ENCODE data around the gene FOSL1.
A peak's percentile ranks its signal among the peaks of the same experiment; 100 is the strongest.
"Not testable (repeated sequence)": the region's sequence is repeated elsewhere in the genome, so short reads cannot be mapped to it uniquely, and the experiment has no call there.

The FOSL1 gene

DNA sequence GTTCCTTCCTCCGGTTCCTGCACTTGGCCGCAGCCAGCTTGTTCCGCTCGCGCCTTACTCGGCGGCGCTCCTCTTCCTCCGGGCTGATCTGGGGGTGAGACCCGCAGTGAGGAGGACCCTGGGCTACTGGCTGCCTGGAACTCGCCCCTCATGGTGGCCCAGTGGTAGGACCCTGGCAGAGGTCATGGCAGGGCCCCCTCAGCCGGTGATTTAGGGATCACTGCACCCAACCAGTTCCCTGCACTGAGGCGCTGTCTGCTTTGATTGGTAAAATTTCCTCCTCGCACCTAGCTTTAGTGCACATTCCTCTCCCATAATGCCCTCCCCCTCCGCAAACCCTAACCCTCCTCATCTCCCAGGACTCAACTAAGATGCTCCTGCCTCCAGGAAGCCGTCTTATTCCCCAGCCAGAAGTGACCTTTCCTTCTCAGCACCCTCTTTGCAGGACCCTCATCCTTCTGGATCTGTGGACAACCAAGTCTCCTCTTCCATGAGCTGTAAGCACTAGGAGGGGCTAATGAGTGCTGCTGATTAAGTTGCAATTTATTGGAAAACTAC, 6.1 kb downstream of the FOSL1 start:
- DNase-seq = no peak

DNA sequence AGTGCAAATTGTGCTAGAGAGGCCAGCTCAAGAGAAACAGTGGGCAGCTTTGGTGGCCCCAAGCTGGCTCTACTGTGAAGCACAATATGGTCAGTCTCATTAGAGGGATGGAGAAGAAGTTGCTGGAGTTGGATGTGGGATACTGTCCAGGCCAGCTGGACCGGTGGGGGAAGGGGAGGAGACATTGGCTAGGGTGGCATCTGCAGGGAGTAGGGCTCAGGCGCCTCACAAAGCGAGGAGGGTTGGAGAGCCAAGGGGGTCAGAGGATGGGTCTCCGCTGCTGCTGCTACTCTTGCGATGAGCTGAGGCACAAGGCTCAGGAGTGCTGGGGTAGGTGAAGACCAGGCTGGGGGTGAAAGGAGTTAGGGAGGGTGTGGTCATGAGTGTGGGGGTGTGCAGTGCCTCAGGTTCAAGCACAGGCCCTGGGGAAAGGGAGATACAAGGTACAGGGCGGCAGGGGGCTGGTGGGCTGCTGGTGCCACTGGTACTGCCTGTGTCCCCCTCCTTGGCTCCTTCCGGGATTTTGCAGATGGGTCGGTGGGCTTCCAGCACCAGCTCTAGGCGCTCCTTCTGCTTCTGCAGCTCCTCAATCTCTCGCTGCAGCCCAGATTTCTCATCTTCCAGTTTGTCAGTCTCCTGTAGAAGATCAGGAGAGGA, 7.4 kb downstream of the FOSL1 start:
- DNase-seq = no peak

DNA sequence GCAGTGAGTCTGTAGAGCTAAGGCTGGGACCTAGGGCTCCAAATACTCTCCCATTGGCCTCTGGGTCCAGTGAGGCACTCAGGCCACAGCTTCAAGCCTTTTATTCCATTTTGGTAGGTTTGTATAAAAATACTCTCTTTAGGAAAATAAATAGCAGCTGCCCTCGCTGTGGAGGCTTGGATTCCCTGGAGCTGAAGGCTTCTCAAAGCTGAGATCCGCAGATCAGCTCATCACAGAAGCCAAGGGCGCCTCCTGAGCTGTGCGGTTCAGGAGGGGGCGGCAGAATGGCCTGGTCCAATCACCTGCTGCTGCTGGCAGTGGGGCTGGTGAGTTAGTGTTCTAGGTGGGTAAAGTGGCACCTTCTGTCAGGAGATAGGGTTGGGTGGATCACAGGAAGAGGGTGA, 8.0 kb downstream of the FOSL1 start:
- DNase-seq = not testable (repeated sequence)

DNA sequence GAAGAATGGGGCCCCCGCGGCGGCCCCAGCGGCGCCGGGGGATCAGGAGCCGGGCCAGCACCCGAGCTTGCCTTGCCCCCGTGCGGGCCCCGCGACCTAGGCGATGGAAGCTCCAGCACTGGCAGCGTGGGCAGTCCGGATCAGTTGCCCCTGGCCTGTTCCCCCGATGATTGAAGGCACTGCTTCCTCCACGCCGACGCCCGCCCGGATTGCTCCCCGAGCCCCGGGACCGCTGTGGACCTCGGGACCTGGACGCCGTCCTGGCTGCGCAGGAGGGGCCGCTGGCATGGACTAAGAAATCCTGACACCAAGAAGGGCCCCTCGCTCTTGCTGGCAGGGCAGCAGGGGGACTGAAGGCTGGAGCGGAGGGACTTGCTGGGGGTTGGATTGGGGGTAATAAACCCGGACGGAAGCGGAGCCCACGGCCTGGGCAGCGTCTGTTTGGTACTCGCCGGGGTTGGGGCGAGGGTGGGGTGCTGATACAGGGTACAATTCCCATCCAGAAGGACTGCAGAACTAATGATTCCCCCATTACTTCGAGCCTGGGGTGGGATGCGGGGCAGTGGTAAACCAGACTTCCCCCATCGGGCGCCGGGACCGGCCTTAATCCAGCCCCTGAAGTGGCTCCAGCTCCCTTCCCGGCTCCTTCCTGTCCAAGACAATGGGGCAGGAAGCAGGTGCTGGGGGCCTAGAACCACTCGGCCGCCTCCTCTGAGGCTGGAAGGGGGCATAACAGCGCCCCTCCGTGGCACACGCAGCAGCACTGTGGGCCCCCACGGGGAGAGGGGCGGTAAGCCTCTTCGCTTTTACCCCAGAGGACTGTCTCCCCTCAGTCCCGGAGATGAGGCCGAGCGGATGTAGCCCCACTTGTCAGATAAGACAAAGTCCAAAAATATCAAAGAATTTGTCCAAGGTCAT, 8.7 kb downstream of the FOSL1 start:
- no peak for DNase-seq

DNA sequence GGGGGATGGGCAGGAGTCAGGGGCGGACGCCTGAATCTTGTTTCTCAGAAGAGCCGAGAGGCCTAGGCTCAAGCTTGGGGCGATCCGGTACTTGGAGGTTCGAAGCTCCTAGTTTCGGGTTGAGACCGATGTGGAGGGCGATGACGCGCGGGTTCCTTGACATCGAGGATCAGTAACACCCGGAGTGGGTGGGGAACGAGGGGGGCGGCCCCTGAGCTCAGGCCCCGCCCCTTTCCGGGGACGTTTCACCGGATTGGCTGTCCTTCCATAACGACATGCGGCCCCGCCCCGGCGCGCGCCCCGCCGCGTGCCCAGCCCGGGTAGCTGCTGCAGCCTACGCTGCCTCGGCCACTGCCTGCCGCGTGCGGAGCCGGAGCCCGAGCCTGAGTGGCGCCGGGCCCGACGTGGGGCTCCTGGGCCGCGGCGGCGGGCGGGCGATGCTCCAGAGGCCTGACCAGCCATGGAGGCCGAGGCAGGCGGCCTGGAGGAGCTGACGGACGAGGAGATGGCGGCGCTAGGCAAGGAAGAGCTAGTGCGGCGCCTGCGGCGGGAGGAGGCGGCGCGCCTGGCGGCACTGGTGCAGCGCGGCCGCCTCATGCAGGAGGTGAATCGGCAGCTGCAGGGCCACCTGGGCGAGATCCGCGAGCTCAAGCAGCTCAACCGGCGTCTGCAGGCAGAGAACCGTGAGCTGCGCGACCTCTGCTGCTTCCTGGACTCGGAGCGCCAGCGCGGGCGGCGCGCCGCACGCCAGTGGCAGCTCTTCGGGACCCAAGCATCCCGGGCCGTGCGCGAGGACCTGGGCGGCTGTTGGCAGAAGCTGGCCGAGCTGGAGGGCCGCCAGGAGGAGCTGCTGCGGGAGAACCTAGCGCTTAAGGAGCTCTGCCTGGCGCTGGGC, 9.6 kb downstream of the FOSL1 start, which contains the start of gene CCDC85B:
CCDC85B (plus strand) TSS at position 350 of the 895 bp plus-strand sequence; CDS start at position 461, 111 bp downstream.
- DNase-seq = peak; percentile 87

DNA sequence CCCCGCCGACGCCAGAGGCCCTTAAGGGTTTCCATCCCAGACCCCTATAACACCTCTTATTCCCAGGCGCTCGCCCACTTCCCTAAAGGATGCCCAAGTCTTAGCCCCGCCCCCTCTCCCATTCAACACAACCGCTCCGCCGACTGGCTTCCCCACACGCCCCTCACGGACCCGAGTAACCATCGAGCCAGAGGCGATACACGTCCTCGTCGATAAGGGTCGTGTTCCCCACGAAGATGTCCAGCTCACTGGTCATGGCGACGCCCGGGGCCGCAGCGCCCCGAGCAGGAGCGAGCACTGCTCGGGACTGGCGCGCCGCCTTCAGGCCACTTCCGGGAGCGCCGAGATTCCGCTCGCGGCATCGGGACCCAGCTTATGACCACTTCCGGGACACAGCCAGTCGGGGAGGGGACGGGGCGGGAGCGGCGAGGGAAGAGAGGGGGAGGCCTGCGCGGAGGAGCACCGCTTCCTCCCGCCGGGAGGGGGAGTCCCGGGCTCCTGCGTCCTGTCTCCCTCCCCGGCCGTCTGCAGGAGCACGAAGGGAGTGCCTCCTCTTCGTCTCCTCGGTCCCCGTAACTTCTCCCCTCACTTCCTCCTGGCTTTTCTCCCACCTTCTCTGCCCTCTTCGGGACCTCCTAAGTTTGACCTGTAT, 11.9 kb downstream of the FOSL1 start, which contains the start of gene FIBP:
FIBP (minus strand) TSS at position 309 of the 652 bp plus-strand sequence; CDS start at position 256, 53 bp downstream.
- DNase-seq = peak; percentile 89

DNA sequence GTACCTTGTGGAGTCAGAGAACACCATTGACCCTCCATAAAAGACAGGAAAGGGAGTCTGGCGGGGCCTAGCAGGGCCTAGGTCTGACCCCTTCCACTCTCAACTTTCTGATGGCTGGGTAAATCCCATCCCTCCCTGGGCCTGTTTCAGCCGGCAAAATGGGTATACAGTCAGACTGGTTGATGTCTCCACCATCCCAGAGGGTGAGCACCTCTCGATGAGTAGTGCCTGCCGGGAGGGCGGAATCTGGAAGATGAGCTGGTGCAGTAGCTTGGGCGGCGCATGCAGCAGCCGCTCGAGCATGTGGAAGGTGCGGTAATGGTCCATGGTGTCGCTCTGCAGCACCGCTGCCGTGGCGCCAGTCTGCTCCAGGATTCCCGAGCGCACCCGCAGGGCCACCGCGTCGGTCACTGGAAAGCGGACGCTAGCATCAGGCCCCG, 12.4 kb downstream of the FOSL1 start:
- DNase-seq = no peak

DNA sequence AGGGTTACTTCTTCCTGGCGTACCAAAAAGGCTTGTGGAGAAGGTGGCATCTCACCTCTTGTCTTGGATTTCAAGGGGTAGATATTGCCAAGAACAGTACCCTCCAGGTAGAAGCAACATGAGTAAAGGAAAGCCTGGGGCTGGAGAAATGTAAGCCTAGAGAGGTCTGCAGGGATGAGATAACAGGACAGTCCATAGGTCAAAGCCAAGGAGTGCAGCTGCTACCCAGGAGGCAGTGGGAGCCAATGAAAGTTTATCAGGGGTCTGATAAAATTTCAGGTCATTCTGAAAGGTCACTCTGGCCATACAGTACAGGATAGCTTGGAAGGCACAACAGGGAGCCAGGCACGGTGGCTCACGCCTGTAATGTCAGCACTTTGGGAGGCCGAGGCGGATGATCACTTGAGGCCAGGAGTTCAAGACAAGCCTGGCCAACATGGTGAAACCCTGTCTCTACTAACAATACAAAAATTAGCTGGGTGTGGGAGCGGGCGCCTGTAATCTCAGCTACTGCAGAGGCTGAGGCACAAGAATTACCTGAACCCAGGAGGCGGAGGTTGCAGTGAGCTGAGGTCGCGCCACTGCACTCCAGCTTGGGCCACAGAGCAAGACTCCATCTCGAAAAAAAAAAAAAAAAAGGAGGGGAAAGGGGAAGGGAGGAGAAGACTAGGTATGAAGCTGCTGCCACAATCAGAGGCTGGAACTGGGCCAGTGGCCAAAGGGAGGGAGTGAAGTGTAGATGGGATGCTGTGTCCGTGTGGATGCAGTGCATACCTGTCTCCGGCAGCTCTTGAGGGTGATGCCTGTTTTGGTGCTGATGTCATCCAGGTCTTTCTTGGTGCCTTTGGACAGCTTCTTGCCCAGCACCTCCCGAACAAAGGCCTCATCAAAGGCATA, 13.1 kb downstream of the FOSL1 start:
- DNase-seq = no peak

DNA sequence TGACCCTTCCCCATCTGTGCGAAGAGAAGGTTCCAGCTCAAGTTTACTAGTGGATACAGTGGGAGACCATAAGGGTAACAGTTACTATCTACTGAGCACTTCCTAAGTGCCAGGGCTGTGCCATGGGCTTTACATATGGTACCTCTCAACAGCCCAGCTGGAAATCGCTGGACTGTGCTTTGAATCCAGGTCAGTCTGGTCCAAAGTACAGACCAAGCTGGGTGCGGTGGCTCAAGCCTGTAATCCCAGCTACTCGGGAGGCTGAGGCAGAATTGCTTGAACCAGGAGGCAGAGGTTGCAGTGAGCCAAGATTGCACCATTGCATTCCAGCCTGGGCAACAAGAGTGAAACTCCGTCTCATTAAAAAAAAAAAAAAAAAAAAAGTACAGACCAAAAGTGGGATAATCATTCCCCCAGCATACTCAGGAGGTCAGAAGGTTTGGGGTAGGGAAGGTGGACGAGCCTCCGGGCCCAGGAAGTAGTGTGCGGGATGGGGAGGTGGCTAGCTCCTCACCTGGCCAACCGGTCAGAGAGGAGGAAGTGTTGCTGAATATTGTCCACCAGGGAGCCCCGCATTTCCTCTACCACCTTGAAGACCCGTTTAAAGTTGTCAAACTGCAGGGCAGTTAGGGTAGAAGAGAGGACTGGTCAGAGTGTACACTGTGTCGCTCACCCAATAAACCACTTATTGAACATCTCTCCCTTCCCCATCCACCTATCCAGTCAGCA, 14.2 kb downstream of the FOSL1 start:
- DNase-seq = no peak

DNA sequence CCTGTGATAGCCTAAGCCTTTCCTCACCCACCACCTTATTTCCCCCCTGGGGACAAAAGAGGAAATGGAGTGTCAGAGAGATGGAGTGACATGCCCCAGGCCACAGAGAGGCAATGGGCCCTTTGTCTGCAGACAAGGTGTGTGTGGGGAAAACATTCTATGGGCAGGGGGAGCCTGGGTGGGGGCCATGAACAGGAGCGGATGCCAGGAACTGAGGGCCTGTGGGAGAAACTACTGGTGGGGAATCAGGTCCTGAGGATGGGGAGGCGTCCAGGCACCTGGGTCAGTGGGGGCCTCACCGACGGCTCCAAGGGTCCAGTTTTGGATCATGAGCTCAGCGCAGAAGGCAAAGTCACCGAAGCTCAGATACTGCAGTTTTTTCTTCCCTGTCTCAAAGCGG, 15.0 kb downstream of the FOSL1 start:
- no peak for DNase-seq

DNA sequence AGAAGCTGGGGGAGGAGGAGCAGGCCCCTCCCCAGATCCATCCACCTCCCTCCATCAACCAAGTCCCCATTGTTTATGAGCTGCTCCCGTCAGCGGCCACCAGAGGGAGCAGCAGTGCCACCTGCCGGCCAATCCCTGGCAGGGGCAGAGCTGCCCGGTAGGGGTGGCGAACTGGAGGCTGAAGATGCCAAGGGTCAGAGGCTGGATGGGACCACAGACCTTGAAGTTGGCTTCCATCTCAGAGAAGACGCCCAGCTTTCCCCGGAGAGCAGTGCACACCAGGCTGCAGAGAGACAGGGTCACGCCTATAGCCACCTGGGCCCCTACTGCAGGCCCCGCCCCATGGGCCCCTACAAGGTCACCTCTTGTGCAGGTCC, 15.5 kb downstream of the FOSL1 start:
- no peak for DNase-seq

DNA sequence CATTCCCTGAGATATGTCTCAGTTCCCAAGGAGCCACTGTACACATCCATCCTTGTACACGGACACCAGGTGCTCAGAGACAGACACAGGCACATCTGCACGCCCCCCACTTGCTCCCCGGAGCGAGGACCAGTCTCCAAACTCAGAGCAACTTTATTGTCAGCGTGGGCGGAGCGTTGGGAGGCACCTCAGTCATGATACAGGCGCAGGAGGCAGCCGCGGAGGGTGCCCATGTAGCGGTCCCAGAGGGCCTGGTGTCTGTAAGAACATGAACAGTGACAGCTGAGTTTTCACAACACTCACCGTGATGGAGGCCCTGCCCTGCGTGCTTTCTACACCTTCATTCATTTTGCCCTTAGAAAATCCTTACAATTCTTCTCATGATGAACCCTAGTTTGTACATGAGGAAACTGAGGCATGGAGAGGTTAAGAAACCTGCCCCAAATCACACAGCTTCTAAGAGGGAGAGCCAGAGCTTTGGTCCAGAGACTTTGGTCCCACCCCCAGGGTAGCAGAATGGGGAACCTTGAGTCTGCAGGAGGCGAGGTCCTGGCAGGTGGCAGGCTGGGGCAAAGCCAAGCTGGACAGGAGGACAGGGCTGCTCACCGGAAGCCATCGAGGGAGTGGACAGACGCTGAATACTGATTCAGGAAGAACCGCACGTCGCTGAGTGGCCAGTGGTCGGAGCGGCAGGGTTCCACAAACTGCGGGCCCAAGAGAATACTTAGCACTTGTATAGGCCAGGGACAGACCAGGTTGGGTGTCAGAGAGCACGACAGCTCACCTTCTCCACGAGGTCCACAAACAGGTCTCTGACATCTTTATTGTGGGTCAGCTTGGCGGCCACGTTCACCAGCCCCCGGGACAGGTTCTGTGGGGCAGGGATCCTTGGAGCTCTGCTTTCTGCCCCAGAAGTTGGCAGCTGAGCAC, 16.1 kb downstream of the FOSL1 start:
- DNase-seq = no peak

DNA sequence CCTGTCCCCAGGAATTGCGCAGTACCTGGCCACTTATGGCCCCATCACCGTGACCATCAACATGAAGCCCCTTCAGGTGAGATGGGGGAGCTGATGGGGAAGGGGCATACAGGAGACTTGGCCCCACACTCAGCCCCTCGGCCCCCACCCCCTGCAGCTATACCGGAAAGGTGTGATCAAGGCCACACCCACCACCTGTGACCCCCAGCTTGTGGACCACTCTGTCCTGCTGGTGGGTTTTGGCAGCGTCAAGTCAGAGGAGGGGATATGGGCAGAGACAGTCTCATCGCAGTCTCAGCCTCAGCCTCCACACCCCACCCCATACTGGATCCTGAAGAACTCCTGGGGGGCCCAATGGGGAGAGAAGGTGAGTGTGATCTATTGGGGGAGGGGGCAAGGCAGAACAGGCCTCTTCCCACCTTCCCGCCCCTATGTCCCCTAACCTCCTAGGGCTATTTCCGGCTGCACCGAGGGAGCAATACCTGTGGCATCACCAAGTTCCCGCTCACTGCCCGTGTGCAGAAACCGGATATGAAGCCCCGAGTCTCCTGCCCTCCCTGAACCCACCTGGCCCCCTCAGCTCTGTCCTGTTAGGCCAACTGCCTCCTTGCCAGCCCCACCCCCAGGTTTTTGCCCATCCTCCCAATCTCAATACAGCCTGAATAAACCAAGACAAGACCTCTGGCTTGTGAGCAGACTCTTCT, 17.0 kb downstream of the FOSL1 start:
- DNase-seq = no peak

DNA sequence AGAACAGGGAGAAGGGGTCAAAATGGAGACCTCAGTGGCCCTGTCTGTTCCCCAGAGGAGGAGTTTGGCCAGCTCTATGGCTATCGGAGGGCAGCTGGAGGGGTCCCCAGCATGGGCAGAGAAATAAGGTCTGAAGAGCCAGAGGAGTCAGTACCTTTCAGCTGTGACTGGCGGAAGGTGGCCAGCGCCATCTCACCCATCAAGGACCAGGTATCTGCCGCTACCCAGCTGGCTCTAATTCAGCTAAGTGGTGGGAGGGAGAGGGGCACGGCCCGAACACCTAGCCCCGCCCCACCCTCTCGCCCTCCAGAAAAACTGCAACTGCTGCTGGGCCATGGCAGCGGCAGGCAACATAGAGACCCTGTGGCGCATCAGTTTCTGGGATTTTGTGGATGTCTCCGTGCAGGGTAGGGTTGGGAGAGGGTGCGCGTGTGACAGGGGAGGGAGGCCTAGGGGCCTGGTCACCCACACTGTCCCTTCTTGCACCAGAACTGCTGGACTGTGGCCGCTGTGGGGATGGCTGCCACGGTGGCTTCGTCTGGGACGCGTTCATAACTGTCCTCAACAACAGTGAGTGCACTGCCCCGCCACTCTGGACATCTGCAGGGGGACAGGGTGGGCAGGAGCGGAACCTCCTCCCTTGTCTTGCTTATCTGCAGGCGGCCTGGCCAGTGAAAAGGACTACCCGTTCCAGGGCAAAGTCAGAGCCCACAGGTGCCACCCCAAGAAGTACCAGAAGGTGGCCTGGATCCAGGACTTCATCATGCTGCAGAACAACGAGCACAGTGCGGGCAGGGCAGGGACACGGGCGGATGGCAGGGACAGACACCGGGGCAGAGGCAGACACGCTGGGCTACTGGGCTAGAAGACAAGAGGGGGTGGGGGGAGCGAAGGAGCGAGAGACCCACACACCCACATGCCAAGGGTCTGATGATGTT, 17.8 kb downstream of the FOSL1 start:
- DNase-seq = no peak

DNA sequence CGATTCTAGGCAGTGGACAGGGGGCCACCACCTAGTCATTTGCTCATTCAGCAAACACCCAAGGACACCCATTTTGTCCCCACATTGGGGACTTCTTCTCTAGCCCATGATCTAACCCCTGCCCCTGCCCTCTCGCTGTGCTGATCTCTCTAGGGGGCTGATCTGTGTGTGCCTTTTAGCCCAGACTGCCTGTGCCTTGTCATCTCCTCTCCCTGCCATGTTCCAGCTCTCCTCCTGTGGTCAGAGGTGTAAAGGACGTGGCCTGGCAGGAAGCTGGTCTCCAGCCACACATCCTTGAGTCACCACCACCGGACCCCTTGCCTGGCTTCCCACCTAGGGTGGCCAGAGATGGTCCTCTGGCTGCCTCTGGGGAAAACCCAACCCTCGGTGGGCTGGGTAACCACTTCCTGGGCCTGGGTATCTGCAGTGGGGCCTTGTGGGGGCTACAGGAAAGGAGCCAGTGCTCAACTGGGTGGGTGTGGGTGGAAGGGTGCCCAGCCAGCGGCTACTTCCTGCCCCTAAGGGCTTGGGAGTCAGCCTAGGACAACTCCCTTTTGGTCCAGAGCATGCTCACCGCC, 19.3 kb downstream of the FOSL1 start:
- DNase-seq = no peak

DNA sequence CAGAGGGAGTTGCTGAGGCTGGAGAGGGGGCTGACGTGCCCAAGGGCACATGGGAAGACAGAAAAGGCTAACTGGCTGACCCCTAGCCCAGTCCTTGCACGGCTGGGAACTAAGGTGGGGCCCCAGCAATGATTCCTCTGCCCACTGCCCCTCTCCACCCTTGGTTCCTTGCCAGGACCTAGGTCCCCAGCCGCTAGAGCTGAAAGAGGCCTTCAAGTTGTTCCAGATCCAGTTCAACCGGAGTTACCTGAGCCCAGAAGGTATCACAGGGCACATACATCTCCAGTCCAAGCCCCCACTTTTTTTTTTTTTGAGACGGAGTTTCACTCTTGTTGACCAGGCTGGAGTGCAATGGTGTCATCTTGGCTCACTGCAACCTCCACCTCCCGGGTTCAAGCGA, 20.2 kb downstream of the FOSL1 start:
- no peak for DNase-seq

DNA sequence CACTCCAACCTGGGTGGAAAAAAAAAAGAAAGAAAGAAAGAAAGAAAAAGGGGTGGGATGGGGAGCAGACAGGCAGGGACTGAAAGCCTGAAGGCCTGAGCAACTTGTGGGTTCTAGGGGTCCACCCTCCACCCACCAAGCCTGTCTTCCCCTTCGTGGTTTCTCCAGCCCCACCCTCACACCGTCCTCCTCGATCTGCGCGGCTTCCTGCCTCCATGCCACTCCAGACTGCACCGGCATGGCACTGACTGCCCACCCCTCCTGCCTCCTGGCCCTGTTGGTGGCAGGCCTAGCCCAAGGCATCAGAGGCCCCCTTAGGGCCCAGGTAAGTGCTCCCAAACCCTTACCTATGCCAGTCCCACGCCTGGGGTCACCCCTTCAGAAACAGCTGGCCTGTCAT, 20.6 kb downstream of the FOSL1 start, which contains the start of gene CTSW:
CTSW (plus strand) TSS at position 221 of the 400 bp plus-strand sequence; CDS start at position 239, 18 bp downstream.
- no peak for DNase-seq

Measured in NCI-H1048 (cell line).